Caco-2 (cell line): ENCODE data around the gene LRTM1. TPM values are rescaled to one million over a fixed set of nuclear protein-coding genes. Genes with fewer than 3 reads are reported as not detected.

Experiments used
- BruUV-seq: library from RNA; stranded (reverse); fragments of 400-500 nt; replicated peaks from 2 replicates; lab custom pipeline; 2021; lab: Mats Ljungman, UMichigan
- CTCF ChIA-PET: fragments of 300-600 bp; sonication (Branson Sonifier 250); formaldehyde crosslinking; loops from one replicate; lab custom pipeline; 2022; ENCODE audit warnings: antibody characterized with exemption; lab: Charles Lee
- POLR2A ChIA-PET: fragments of 300-600 bp; sonication (Branson Sonifier 250); formaldehyde crosslinking; loops from one replicate; lab custom pipeline; 2022; ENCODE audit warnings: antibody characterized with exemption; lab: Charles Lee
- DNase-seq, 2 experiments: peaks; one replicate each; pipeline versions ENCODE4 v3.0.0 to v3.0.0-alpha.2; 2020 to 2022
- H3K27me3 ChIP-seq: replicated peaks from 2 replicates; pipeline ENCODE4 v1.6.0; 2011; ENCODE audit warnings: low read length; ENCODE audit not compliant: control insufficient read depth, insufficient read depth
- H3K36me3 ChIP-seq: 2 replicates; pipeline ENCODE4 v1.5.1; 2011; ENCODE audit warnings: low read length; ENCODE audit not compliant: control insufficient read depth, insufficient read depth
- H3K4me1 ChIP-seq: fragments of 250-450 bp; sonication (Bioruptor Pico); 2 replicates; pipeline ENCODE4 v1.5.1; 2020; ENCODE audit warnings: mild to moderate bottlenecking
- H3K4me3 ChIP-seq: 2 replicates; pipeline ENCODE4 v1.5.1; 2011; ENCODE audit warnings: low read depth, mild to moderate bottlenecking, control low read depth, low read length
- H3K9me3 ChIP-seq: fragments of 250-450 bp; sonication (Bioruptor Pico); 2 replicates; pipeline ENCODE4 v1.5.1; 2020; ENCODE audit warnings: mild to moderate bottlenecking, moderate library complexity
- H3K27ac Mint-ChIP-seq: one replicate; pipeline ENCODE4 v1.8.0; 2022; ENCODE audit warnings: mixed read lengths; ENCODE audit not compliant: unreplicated experiment
- H3K27me3 Mint-ChIP-seq: one replicate; pipeline ENCODE4 v1.8.0; 2022; ENCODE audit warnings: mixed read lengths; ENCODE audit not compliant: insufficient read depth, unreplicated experiment
- H3K36me3 Mint-ChIP-seq: one replicate; pipeline ENCODE4 v1.8.0; 2022; ENCODE audit warnings: mild to moderate bottlenecking, mixed read lengths; ENCODE audit not compliant: insufficient read depth, unreplicated experiment
- H3K4me1 Mint-ChIP-seq: one replicate; pipeline ENCODE4 v1.8.0; 2022; ENCODE audit warnings: low read depth, mixed read lengths; ENCODE audit not compliant: unreplicated experiment
- H3K4me3 Mint-ChIP-seq: one replicate; pipeline ENCODE4 v1.8.0; 2022; ENCODE audit warnings: mild to moderate bottlenecking, moderate library complexity, mixed read lengths; ENCODE audit not compliant: unreplicated experiment
- H3K9me3 Mint-ChIP-seq: one replicate; pipeline ENCODE4 v1.8.0; 2022; ENCODE audit warnings: mixed read lengths; ENCODE audit not compliant: unreplicated experiment
- intact Hi-C: fragments of 100-400 bp; cut with micrococcal nuclease; formaldehyde crosslinking; loops from one replicate; pipeline ENCODE4 v1.10.0; 2022; ENCODE audit not compliant: unreplicated experiment
- total RNA-seq: library from RNA; stranded (reverse); gene quantifications from 2 replicates; pipeline ENCODE4 v1.2.3, GENCODE V29; 2022
- TF ChIP-seq, protein P1 (sequence below), 2 experiments: fragments of 200-600 bp in 1 of 2; IDR thresholded peaks; 1 replicate in 1 of 2; 2 replicates in 1 of 2; pipeline versions ENCODE4 v1.5.1 to v1.8.0; 2011 to 2022; ENCODE audit warnings: antibody characterized with exemption in 1 of 2, control low read depth in 1 of 2, inconsistent platforms in 1 of 2, low read depth in 1 of 2, low read length in 1 of 2, mild to moderate bottlenecking in 1 of 2, moderate library complexity in 1 of 2; ENCODE audit not compliant: insufficient read depth in 1 of 2, severe bottlenecking in 1 of 2, unreplicated experiment in 1 of 2

Gene LRTM1
- total RNA-seq, 1 experiment from 2014 or later, result not detected

DNA sequence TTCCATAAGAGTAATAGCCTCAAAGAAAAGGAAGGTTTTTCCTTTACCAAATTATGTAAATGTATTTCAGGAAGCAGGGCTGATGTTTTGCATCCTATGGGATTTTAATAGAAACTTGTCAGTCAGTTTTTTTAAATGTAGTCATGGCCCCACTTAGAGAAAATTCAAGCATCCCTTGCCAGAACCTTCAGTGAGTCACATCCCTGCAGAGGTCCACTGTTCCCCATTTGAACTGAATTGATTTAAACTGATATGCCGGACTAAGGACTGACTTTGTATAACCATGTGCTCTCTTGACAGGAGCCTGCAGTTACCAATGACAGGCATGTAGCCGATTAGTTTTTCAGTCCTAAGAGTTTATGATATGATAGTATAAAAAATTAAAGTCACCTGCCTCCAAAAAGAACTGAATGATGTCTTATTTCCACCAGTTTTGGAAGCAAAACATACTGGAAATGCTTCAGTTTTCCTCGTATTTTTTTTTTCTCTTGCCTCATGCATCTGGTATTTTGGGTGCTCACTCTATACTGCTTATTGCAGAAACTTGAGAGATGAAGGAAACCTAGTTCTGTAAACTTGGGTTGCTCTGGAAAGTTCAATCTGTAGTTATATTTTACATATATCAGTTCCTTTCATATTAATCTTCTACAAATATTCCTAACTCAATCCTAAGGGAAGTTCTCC is 30.7 kb downstream of the LRTM1 start:
- TF ChIP-seq, protein P1, sequence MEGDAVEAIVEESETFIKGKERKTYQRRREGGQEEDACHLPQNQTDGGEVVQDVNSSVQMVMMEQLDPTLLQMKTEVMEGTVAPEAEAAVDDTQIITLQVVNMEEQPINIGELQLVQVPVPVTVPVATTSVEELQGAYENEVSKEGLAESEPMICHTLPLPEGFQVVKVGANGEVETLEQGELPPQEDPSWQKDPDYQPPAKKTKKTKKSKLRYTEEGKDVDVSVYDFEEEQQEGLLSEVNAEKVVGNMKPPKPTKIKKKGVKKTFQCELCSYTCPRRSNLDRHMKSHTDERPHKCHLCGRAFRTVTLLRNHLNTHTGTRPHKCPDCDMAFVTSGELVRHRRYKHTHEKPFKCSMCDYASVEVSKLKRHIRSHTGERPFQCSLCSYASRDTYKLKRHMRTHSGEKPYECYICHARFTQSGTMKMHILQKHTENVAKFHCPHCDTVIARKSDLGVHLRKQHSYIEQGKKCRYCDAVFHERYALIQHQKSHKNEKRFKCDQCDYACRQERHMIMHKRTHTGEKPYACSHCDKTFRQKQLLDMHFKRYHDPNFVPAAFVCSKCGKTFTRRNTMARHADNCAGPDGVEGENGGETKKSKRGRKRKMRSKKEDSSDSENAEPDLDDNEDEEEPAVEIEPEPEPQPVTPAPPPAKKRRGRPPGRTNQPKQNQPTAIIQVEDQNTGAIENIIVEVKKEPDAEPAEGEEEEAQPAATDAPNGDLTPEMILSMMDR (IDR thresholded peaks at IDR 0.05; ENCODE audit: insufficient read depth in 1 of 2, low read depth in 1 of 2, low read length in 1 of 2, severe bottlenecking in 1 of 2, unreplicated experiment in 1 of 2), result no peak
- Histone ChIP-seq H3K4me3 (no peak overlapping the region), H3K27me3 (no peaks in the 10 kb centered on the region), H3K4me1 (no peaks in the 10 kb centered on the region; the same call in 1 of the 2 replicates), H3K9me3 (no peaks in the 10 kb centered on the region), H3K36me3 (no peaks in the 10 kb centered on the region)
- DNase-seq, result no peak
- Mint-ChIP-seq H3K36me3 (no peaks in the 10 kb centered on the region), H3K4me1 (no peaks in the 10 kb centered on the region), H3K9me3 (no peaks in the 10 kb centered on the region), H3K27ac (no peak overlapping the region), H3K27me3 (peaks cover 2% of the 10 kb centered on the region), H3K4me3 (no peak overlapping the region)
- no TSS peak for BruUV-seq
- intact Hi-C loops, result no loop called here
- ChIA-PET CTCF (no interaction called here), POLR2A (no interaction called here)

DNA sequence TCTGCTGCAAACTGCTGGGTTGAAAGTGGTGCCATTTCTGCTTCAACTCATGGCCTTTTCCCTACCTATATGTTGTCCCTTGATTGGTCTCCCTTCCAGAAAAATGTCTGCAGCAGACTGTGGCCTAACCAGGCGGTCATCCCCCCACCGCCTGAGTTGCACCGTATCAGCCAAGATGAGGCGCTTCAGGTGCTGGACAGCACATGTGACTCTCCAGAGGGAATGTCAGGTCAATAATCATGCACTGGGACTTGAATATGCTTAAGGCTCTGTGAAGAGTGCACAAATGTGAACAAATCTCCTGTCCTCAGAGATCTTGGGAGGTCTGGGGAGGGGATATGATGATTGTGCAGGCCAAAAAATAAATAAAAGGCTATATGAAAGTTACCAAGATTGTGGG is 32.2 kb downstream of the LRTM1 start:
- ChIA-PET POLR2A (no interaction called here), CTCF (no interaction called here)
- BruUV-seq, result no TSS peak
- Mint-ChIP-seq H3K27me3 (peaks cover 2% of the 10 kb centered on the region), H3K36me3 (no peaks in the 10 kb centered on the region), H3K9me3 (no peaks in the 10 kb centered on the region), H3K4me1 (no peaks in the 10 kb centered on the region), H3K27ac (no peak overlapping the region), H3K4me3 (no peak overlapping the region)
- no peak for DNase-seq
- Histone ChIP-seq H3K4me3 (no peak overlapping the region), H3K27me3 (no peaks in the 10 kb centered on the region), H3K36me3 (no peaks in the 10 kb centered on the region), H3K9me3 (no peaks in the 10 kb centered on the region), H3K4me1 (peaks cover 15% of the 10 kb centered on the region)
- TF ChIP-seq, protein P1 (IDR thresholded peaks at IDR 0.05; ENCODE audit: insufficient read depth in 1 of 2, low read depth in 1 of 2, low read length in 1 of 2, severe bottlenecking in 1 of 2, unreplicated experiment in 1 of 2), result no peak
- intact Hi-C loops, result no loop called here

DNA sequence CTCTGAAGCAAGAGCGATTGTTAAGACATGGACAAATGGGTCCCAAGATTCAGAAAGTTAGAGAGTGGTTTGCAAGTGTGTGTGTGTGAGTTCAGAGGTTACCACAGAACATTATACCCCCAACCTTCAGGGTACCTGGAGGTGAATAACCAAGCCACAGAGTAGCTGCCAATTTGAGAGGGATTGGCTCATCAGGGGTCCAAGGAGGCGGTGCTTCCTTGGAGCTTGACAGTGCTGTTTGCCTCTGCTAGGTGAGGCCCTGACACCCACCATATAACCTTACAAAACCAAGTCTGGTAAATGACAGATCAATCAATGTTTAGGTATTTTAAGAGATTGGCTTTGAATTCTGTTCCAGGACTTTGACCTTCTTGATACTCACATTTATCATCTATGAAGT is 35.7 kb downstream of the LRTM1 start:
- CTCF ChIA-PET, result no interaction called here
- H3K27ac Mint-ChIP-seq, result no peak overlapping the region
- BruUV-seq, result no TSS peak

More for the DNA sequence above, 35.7 kb downstream of the LRTM1 start:
- Histone ChIP-seq H3K9me3 (no peaks in the 10 kb centered on the region), H3K36me3 (no peaks in the 10 kb centered on the region), H3K4me1 (peaks cover 15% of the 10 kb centered on the region), H3K27me3 (no peaks in the 10 kb centered on the region), H3K4me3 (no peak overlapping the region)
- no peak for DNase-seq
- POLR2A ChIA-PET, result no interaction called here
- peaks cover 11% of the 10 kb centered on the region for H3K27me3 Mint-ChIP-seq
- H3K9me3 Mint-ChIP-seq, result no peaks in the 10 kb centered on the region
- TF ChIP-seq, protein P1 (IDR thresholded peaks at IDR 0.05; ENCODE audit: insufficient read depth in 1 of 2, low read depth in 1 of 2, low read length in 1 of 2, severe bottlenecking in 1 of 2, unreplicated experiment in 1 of 2), result no peak
- H3K4me1 Mint-ChIP-seq, result no peaks in the 10 kb centered on the region
- intact Hi-C loops, result no loop called here
- H3K36me3 Mint-ChIP-seq, result no peaks in the 10 kb centered on the region
- H3K4me3 Mint-ChIP-seq, result no peak overlapping the region
